HG02642 (cell line): ENCODE data around the gene LAMB3.
"Not testable (repeated sequence)": the region's sequence is repeated elsewhere in the genome, so short reads cannot be mapped to it uniquely, and the experiment has no call there.

Experiments used
- ATAC-seq: cut with Tn5 transposase; IDR thresholded peaks from one replicate; pipeline ENCODE4 v1.9.1; 2021; ENCODE audit warnings: mild to moderate bottlenecking; ENCODE audit not compliant: unreplicated experiment, poor library complexity

Gene LAMB3

DNA sequence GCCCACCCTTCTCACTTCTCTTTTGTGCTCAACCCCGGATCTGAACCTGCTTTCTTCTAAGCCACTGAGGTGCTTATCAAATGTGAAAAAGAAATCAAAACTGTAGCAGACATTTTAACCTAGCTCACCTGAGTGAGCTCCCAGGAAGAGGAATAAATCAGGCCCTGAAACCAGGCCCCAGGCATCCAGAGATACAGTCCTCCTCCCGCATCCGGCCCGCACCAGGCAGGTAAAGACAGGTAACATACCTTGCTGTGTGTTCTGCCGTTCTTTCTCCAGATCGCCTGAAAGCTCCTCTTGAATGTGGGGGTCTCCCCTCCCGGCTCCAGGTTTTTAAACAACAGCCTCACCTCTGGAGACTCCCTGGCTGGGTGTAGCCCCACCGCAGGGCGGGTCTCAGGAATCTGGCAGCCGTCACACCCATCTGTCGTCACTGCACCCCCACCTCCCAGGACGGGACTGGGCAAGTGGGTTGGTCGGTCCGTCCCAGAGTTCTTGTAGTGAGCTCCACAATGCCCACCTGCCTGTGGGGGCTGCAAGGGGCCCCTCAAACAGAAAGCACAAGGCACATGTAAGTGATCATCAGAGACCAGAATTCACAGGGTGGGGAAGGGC lies at the start of gene LAMB3:
Gene LAMB3 (minus strand): TSS at position 305 of the 615 bp plus-strand sequence. CDS start 1,481 bp downstream, outside the sequence.
- ATAC-seq, result no peak

- ATAC-seq, result not testable (repeated sequence)
Measured at GRCh38 chr1:209700686-209701085, 48.5 kb upstream of the LAMB3 start.

DNA sequence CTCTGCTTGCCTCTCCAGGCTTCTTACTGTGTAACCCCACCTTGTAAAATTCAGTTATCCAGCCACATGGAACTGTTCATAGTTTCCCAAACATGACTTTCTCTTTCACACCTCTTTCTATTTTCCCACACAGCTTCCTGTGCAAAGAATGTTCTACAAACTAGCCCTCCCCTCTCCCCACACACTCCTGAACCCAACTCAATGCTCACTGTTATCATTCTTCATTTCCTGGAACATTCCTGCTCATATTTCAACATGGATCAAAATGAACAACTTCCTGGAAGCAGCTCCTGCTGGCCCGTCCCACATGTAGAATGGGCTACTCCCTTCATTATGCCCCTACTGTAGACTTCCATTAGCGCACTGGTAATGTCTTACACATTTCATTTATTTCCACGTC lies 44.9 kb upstream of the LAMB3 start:
- no peak for ATAC-seq

GRCh38 chr1:209696673-209697072 lies 44.4 kb upstream of the LAMB3 start:
- no peak for ATAC-seq

DNA sequence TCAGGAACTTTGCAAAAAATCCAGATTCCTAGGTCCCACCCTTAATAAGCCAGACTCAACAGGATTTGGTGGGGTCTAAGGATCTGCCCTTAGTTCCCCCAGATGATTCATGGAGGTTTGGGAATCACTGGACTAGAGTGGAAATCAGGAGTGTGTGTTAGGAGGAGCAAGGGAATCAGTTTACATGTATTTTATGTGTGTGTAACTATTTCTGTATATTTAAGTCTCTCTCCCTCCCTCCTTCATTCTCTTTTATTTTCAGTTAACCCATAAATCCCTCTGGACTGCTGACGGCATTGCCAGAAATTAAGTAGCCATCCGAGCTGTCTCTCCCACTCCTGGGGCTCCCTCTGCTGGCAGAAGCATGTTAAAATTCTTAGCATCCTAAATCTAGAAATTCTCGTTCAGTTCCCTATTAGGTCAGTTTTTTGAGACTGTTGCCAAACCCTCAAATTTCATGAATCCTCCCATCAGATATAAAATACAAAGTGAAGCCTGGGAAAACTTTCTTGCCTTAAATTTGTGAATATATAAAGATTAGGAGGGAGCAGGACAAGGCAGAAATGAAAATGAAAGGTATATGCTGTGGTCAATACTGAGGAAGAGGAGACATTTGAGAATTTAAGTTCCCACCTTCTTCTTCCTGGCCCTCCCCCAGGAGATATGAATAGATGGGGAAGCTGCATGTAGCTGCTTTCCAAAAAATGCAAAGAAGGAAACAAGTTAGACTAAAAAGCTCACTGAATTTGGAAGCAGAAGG lies 40.7 kb upstream of the LAMB3 start:
- ATAC-seq, result peak; percentile 75

GRCh38 chr1:209692296-209692695 lies 40.1 kb upstream of the LAMB3 start:
- no peak for ATAC-seq

DNA sequence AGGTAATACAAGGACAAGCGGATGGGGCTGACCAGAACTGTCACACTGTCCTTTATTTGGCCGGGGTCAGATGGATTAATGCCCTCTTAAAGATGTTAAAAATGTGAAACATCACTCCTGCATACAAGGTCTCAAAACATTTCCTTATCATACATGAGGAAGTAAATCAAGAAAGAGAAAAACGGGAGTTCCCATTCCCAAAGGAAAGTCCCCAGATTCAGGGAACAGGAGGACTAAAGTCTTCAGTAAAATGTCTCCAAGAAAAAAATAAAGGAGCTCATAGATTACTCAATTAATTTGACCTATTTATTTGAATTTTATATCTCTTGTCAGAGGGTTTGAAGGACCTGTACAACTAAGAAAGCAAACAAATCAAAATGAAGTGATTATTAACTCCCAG lies 39.0 kb upstream of the LAMB3 start:
- no peak for ATAC-seq

GRCh38 chr1:209689477-209689876 lies 37.3 kb upstream of the LAMB3 start:
- no peak for ATAC-seq

DNA sequence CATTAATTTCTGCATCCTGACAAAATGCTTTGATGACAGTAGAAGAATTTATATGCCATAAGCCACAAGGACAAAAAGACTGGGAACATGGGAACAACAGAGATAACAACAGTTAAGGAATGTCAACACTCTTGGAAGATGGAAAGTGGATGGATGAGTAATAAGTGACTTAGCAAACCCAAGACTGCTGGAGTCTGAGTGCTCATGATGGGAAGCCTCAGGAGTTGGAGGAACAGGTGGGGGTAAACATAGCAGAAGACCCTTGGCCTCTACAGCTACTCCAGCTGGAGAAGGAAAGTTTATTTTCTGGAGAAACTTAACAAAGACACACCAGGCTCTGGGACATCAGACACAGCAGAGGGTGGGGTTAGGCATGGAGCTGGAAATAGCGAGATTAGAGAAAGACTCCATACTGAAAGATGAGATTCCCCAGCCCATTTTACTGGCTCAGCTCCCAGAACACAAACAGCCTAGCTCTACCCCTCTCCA lies 36.6 kb upstream of the LAMB3 start:
- ATAC-seq, result no peak

GRCh38 chr1:209686322-209686721 lies 34.1 kb upstream of the LAMB3 start:
- no peak for ATAC-seq

GRCh38 chr1:209685821-209686220 lies 33.6 kb upstream of the LAMB3 start:
- ATAC-seq, result peak; percentile 62

GRCh38 chr1:209678981-209679539 lies 26.8 kb upstream of the LAMB3 start:
- no peak for ATAC-seq

- no peak for ATAC-seq
Measured at GRCh38 chr1:209675565-209676154, 23.4 kb upstream of the LAMB3 start.

- no peak for ATAC-seq
Measured at GRCh38 chr1:209674957-209675564, 22.8 kb upstream of the LAMB3 start, which contains the start of gene G0S2. Gene G0S2, plus strand, starts transcription at chr1:209675412. Its CDS starts 273 bp downstream, at chr1:209675685.

DNA sequence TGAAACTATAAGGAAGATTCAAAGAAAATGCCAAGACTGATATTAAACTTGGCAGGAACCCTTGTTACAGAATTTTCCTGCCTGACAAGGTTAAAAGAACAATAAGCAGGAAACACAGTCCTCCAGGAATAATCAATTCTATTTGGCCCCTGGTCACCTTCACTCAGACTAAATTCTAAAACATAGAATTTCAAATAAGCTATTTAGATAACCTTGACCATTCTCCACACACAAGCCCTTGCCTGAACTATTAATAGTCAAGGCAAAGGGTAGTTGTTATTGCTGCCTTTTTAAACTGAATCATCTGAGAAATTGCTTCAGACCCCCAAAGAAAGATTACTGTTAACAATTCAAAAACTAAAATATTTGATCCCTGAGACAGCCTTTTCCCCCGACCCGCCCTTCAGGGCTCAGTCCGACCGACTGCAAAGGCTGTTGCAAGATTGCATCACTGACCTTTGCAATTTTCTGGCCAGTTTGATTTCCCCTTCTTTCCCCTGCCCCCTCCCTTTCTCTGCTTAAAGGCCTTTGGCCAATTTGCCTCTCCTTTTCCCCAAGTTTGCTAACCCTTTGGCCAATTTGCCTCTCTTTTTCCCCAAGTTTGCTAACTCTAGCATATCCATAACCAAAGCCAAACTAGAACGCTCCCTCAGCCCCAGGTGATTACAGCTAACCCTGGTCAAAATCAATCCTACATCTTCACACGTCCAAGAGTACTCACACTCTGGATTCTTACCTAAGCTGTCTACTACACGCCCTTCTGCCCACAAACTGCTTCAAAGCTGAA lies 21.6 kb upstream of the LAMB3 start:
- no peak for ATAC-seq

DNA sequence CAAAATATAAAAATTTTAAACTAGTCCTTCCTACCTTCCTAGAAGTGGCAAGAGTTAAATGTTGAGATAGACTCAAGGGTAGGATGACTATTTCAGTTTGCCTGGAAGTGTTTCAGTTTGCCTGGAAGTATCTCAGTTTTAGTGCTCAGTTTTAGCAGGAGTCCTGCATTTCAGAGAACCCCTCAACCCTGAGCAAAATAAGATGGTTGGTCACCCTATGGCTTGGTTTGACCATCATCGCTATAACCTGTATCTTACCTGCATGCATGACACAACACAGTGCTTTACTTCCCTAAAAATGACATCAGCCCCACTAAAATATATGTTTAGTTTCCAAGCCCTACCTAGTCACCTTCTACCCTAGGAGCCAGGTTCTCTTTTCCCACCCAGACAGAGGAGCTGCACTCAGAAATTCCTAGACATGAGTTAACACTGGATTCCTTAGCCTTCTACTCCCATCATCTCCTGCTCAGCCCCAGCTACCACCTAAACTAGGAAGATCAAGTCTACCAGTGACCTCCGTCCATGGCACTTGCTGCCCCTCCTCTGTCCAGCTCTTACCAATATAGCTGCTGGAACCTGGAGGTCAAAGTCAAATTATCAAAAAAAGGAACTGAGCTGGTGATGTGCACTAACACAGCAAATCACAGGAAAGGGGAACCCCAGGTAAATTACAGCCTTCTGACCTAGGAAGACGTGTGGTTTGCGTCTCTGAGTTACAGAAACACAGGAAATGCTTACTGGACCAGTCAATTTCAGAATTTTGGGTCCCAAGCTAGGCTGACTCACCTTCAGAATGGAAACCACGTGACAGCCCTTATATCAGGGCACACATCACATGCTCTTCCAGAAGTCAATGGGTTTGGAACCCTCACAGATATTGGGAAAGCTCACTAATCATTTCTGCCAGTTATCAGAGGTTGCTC lies 20.7 kb upstream of the LAMB3 start:
- peak; percentile 85 for ATAC-seq

GRCh38 chr1:209670441-209671082 lies 18.3 kb upstream of the LAMB3 start:
- no peak for ATAC-seq

DNA sequence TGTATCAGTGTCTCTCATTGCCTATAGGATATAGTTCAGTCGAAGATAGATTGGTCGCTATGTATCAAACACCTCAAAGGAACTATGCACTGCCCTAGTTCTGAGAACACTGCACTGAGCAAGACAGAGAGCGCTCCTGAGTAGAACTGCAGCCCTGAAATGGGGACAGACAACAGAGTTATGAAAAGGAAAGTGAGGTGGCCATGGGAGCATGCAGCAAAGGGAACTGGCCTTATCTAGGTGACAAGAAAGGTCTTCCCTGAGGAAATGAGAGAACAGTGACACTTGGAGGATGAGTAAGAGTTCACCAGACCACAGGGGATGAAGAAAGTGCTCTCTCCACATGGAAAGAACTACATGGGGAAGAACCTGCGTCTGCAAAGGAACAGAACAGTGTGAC lies 15.5 kb upstream of the LAMB3 start:
- ATAC-seq, result no peak
